Right lobe of liver (tissue), 6 donors: ENCODE measurements around the gene B9D1. TPM values are rescaled to one million over a fixed set of nuclear protein-coding genes. Genes with fewer than 3 reads are reported as not detected.

ENCODE experiments used
- ATAC-seq, 4 donors: fragments of 200-7000 bp; cut with Tn5 transposase; one replicate each; pipeline ENCODE4 v1.9.1; 2020; ENCODE audit warnings: mild to moderate bottlenecking in 4 of 4, moderate library complexity in 4 of 4
- DNase-seq, 3 donors: peaks; one replicate each; pipeline ENCODE4 v3.0.0-alpha.2; 2020
- H3K27ac ChIP-seq, 3 donors: fragments of 200-600 bp; one replicate each; pipeline ENCODE4 v1.8.0; 2022
- H3K27me3 ChIP-seq, 2 donors: fragments of 200-600 bp; one replicate each; pipeline ENCODE4 v1.8.0; 2022
- H3K36me3 ChIP-seq, 4 donors: fragments of 200-600 bp; sonication (generic) in 1 of 4; one replicate each; pipeline versions ENCODE4 v1.5.1 to v1.8.0; 2017 to 2022; ENCODE audit warnings: control low read depth in 1 of 4
- H3K4me1 ChIP-seq, 4 donors: fragments of 200-600 bp; sonication (generic) in 1 of 4; one replicate each; pipeline versions ENCODE4 v1.5.1 to v1.8.0; 2017 to 2022; ENCODE audit warnings: control low read depth in 1 of 4
- H3K4me3 ChIP-seq, 3 donors: fragments of 200-600 bp; one replicate each; pipeline ENCODE4 v1.8.0; 2022
- H3K9me3 ChIP-seq, 4 donors: fragments of 200-600 bp; sonication (generic) in 1 of 4; one replicate each; pipeline versions ENCODE4 v1.5.1 to v1.8.0; 2017 to 2022; ENCODE audit warnings: control low read depth in 1 of 4
- POLR2A ChIP-seq: fragments of 450-650 bp; IDR thresholded peaks from one replicate; pipeline ENCODE4 v1.6.1; 2017; ENCODE audit warnings: antibody characterized with exemption, mild to moderate bottlenecking
- WGBS: methylation state at CpG from one replicate; pipeline ENCODE4 v1.1.6; 2018; ENCODE audit warnings: low coverage, low lambda C conversion rate; ENCODE audit not compliant: insufficient coverage; ENCODE audit errors: missing lambda C conversion rate; 5-methylcytosine and 5-hydroxymethylcytosine counted together
- intact Hi-C, 2 donors: fragments of 100-400 bp; cut with DNase I; formaldehyde crosslinking; loops; one replicate each; pipeline versions ENCODE4 v1.11.2 to v1.14.1; 2022
- long read RNA-seq: library from polyadenylated mRNA; unstranded; transcript quantifications from one replicate; pipeline ENCODE4 v2.0.0, GENCODE V29; 2019
- total RNA-seq, 6 experiments: library from RNA; depleted of rRNA in 2 of 6; stranded (reverse); fragments of >200 nt in 2 of 6; fragmentation: NEBNext Ultra II Directional in 3 of 6; extraction: Animal tissue kit (Norgen Biotek cat#: 25700) in 3 of 6; gene quantifications; one replicate each; pipeline versions ENCODE4 v1.1.0 to v1.2.4, GENCODE V29; 2016 to 2023
- TF ChIP-seq, protein P1 (sequence below), 4 donors: fragments of 200-600 bp in 3 of 4; fragments of 450-650 bp in 1 of 4; IDR thresholded peaks; one replicate each; pipeline versions ENCODE4 v1.5.1 to v1.8.0; 2016 to 2022; ENCODE audit warnings: antibody characterized with exemption in 4 of 4, mild to moderate bottlenecking in 2 of 4
- donor health status: DM: no; HTN: yes; CAD: no.
- donor health status: DM: no; HTN: no; CAD: no.
- donor health status: DM: no; HTN: no; CAD: no.
- donor health status: DM: no; HTN: yes; CAD: no.
- donor health status: DM: no; HTN: yes; CAD: no.

Gene B9D1
- 10 to 100 TPM in 2 of 6 experiments, 1 to 10 TPM in 4; 2.3 to 27.9 (median 5.7) TPM for total RNA-seq
- long read RNA-seq, result 0 reads

GRCh38 chr17:19362277-19363113, at the start of gene B9D1:
B9D1 (minus strand) TSS chr17:19362723; CDS start chr17:19362569, 154 bp downstream.
- WGBS, result 0% methylated on average over 5 of the region's 83 CpGs
- Histone ChIP-seq H3K4me3 (peak within 1 kb of the TSS; percentile 71 to 86 (median 78)), H3K36me3 (no peaks in the 10 kb centered on the region), H3K27me3 (no peaks in the 10 kb centered on the region), H3K4me1 (peaks cover 0 to 8% (median 3%) of the 10 kb centered on the region in 4 donors), H3K27ac (peak within 1 kb of the TSS; percentile 87 to 97 (median 88)), H3K9me3 (no peaks in the 10 kb centered on the region)
- intact Hi-C loops, result loop anchor here in 1 of 2 donors (10.0 kb wide), 1 partner anchor 92 kb away; no protein-coding TSS in a partner anchor
- DNase-seq, result peak; percentile 95 to 97 (median 97)
- TF ChIP-seq, protein P1, sequence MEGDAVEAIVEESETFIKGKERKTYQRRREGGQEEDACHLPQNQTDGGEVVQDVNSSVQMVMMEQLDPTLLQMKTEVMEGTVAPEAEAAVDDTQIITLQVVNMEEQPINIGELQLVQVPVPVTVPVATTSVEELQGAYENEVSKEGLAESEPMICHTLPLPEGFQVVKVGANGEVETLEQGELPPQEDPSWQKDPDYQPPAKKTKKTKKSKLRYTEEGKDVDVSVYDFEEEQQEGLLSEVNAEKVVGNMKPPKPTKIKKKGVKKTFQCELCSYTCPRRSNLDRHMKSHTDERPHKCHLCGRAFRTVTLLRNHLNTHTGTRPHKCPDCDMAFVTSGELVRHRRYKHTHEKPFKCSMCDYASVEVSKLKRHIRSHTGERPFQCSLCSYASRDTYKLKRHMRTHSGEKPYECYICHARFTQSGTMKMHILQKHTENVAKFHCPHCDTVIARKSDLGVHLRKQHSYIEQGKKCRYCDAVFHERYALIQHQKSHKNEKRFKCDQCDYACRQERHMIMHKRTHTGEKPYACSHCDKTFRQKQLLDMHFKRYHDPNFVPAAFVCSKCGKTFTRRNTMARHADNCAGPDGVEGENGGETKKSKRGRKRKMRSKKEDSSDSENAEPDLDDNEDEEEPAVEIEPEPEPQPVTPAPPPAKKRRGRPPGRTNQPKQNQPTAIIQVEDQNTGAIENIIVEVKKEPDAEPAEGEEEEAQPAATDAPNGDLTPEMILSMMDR (IDR thresholded peaks at IDR 0.05), result peak; percentile 99
- TF ChIP-seq POLR2A, result no peak
- ATAC-seq, result peak; percentile 93 to 96 (median 96)

DNA sequence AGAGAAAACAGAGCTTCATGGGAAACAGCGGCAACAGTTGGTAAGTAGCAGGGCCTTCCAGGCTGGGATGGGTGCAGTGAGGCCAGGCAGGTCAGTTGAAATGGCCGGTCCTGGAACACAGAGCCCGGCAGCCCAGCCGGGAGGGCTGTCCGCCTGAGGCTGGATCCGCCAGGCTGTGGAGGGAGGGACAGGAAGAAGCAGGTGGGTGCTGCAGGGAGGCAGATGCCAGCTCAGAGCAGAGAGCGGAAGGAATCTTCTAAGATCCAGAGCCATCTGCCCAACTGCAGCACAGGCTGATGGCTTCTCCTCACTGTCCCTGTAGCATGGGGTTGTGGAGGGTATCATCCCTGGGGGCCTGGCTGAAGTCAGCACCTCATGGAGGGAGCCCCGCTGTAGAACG, 49.1 kb upstream of the B9D1 start:
- no peaks in the 10 kb centered on the region for H3K9me3 ChIP-seq
- H3K4me1 ChIP-seq, result no peaks in the 10 kb centered on the region
- DNase-seq, result no peak
- intact Hi-C loops, result no loop called here
- TF ChIP-seq, protein P1 (IDR thresholded peaks at IDR 0.05), result no peak
- no peak for TF ChIP-seq POLR2A
- WGBS, result 61% methylated on average over 4 of the region's 9 CpGs
- H3K27ac ChIP-seq, result no peak overlapping the region
- no peak overlapping the region for H3K4me3 ChIP-seq
- ATAC-seq, result no peak
- no peaks in the 10 kb centered on the region for H3K36me3 ChIP-seq
- H3K27me3 ChIP-seq, result no peaks in the 10 kb centered on the region

- DNase-seq (no peak), ATAC-seq (peak in 1 of 4 donors; percentile 15)
- Histone ChIP-seq H3K4me1 (no peaks in the 10 kb centered on the region), H3K4me3 (no peak within 1 kb of the TSS), H3K36me3 (no peaks in the 10 kb centered on the region), H3K27ac (no peak within 1 kb of the TSS), H3K27me3 (no peaks in the 10 kb centered on the region), H3K9me3 (no peaks in the 10 kb centered on the region)
- 18% methylated on average over 23 of the region's 23 CpGs for WGBS
- TF ChIP-seq POLR2A, result no peak
- TF ChIP-seq, protein P1 (IDR thresholded peaks at IDR 0.05), result no peak
- intact Hi-C loops, result no loop called here
These were observed 48.5 kb upstream of the B9D1 start, which contains the start of gene RNF112 for GRCh38 chr17:19410875-19411620. RNF112 (plus strand) TSS chr17:19411232; CDS start chr17:19411409, 177 bp downstream.

GRCh38 chr17:19410091-19410490, 47.6 kb upstream of the B9D1 start:
- Histone ChIP-seq H3K9me3 (no peaks in the 10 kb centered on the region), H3K27me3 (no peaks in the 10 kb centered on the region), H3K4me3 (no peak overlapping the region), H3K27ac (no peak overlapping the region), H3K36me3 (no peaks in the 10 kb centered on the region), H3K4me1 (no peaks in the 10 kb centered on the region)
- DNase-seq (no peak), ATAC-seq (no peak)
- no peak for TF ChIP-seq POLR2A
- TF ChIP-seq, protein P1 (IDR thresholded peaks at IDR 0.05), result no peak
- WGBS, result 80% methylated on average over 6 of the region's 6 CpGs
- intact Hi-C loops, result no loop called here
